ENCODE measurements around the gene TXNDC17.

DNA sequence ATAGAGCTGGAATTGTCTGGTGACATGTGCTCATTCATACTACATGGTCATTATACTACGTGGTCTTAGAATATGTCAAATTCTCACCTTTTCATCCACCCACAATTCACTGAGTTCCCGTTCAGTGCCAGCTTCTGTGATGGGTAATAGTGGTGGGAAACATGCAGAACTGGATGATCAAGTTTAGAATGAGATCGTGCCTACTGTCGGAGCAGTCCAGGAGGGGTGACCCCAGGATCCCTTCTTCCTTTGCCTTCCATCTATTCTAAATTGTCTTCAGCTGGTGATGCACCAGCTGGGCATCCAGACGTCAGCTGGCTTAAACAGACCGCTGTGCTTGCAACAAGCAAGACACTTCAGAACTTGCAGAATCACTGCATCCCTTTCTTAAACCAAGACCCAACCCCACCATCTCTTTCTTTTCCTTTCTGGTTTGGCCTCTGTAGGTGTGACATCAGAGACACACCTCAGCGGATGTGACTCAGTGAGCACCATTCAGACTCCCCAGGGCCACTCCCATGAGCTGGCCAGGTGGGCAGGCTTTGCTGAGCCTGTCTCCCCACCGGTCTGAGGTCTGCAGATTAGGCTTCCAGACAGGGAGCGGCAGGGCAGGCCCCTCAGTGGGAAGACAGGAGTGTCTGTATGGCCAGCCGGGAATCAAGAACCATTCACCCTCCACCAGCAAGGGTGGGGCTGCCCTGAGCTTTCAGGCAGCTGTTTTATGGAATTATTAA, 28.8 kb downstream of the TXNDC17 start:
- TF ChIP-seq, protein P1, sequence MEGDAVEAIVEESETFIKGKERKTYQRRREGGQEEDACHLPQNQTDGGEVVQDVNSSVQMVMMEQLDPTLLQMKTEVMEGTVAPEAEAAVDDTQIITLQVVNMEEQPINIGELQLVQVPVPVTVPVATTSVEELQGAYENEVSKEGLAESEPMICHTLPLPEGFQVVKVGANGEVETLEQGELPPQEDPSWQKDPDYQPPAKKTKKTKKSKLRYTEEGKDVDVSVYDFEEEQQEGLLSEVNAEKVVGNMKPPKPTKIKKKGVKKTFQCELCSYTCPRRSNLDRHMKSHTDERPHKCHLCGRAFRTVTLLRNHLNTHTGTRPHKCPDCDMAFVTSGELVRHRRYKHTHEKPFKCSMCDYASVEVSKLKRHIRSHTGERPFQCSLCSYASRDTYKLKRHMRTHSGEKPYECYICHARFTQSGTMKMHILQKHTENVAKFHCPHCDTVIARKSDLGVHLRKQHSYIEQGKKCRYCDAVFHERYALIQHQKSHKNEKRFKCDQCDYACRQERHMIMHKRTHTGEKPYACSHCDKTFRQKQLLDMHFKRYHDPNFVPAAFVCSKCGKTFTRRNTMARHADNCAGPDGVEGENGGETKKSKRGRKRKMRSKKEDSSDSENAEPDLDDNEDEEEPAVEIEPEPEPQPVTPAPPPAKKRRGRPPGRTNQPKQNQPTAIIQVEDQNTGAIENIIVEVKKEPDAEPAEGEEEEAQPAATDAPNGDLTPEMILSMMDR (IDR thresholded peaks at IDR 0.05) = no peak
- no peak for TF ChIP-seq POLR2AphosphoS5 (IDR thresholded peaks at IDR 0.05)

Data from breast epithelium (tissue), 3 donors.